ENCODE measurements around the gene SAPCD2. TPM values are rescaled to one million over a fixed set of nuclear protein-coding genes. Genes with fewer than 3 reads are reported as not detected.

The SAPCD2 gene
- total RNA-seq, 2 experiments from 2014 or later: 0.17 to 0.19 TPM

DNA sequence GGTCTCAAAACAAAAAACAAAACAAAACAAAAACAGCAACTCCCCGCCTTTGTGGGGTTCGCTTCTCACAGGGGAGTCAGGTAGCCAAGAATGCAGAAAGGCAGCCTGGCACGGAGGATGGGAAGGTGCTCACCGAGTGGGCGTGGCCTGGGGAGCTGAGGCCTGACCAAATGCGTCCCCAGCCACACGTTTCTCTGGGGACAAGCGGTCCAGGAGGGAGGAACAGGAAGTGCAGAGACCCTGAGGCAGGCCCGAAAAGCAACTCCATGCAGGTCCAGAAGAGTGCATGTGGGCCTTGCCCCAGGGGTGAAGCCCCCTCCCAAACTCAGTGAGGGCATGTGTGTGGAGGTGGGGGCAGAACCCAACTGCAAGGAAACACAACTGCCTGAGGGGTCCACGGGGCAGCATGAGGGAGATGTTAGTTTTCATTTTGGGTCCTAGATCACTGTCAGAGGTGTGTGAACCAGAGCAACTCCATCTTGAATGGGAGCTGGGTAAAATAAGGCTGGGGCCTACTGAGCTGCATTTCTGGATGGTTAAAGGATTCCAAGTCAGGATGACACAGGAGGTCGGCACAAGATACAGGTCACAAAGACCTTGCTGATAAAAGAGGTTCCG, 4.4 kb upstream of the SAPCD2 start:
- no peaks in the 10 kb centered on the region for H3K27me3 Mint-ChIP-seq
- no peaks in the 10 kb centered on the region for H3K9me3 Mint-ChIP-seq
- intact Hi-C loops (cut with DNase I, micrococcal nuclease): no loop called here
- Histone ChIP-seq H3K4me1 (ENCODE audit: insufficient read depth, low read length) (peaks cover 29% of the 10 kb centered on the region), H3K27ac (ENCODE audit: low read depth in 1 of 2, low read length in 2 of 2) (no peak overlapping the region), H3K4me3 (ENCODE audit: low read length) (no peak overlapping the region), H3K9me3 (ENCODE audit: control insufficient read depth in 1 of 2, insufficient read depth in 1 of 2, low read length in 2 of 2) (no peaks in the 10 kb centered on the region), H3K36me3 (ENCODE audit: insufficient read depth, low read length) (peaks cover 5% of the 10 kb centered on the region), H3K27me3 (ENCODE audit: control insufficient read depth in 1 of 2, insufficient read depth in 2 of 2, low read length in 2 of 2) (no peaks in the 10 kb centered on the region)
- peaks cover 1% of the 10 kb centered on the region for H3K36me3 Mint-ChIP-seq (ENCODE audit: low read depth)
- ATAC-seq (ENCODE audit: poor library complexity) (no peak), DNase-seq (no peak)
- no peak for TF ChIP-seq CTCF (IDR thresholded peaks at IDR 0.05)
- peak overlapping the region; percentile 20 for H3K4me3 Mint-ChIP-seq
- no peak overlapping the region for H3K27ac Mint-ChIP-seq
- H3K4me1 Mint-ChIP-seq (ENCODE audit: low read depth): peaks cover 12% of the 10 kb centered on the region
- ChIA-PET CTCF (no interaction called here), POLR2A (no interaction called here)

DNA sequence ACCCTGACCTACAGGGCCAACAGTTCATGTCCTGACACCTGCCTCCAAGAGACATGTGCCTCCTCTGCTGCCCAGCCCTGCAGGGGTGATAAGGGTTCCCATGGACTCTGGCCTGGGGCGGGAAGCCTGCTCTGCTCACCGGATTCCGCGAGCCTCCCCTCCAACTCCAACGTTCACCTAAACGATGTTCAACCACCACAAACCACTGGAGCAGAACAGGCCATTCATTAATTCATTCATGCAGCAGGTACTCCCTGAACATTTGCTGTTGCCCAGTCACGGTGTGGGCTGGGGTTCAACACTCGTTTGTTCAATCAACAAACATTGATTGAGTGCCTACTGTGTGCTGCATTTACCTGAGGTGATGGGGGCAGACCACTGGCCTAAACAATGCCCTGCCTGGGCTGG, 3.6 kb upstream of the SAPCD2 start:
- H3K4me3 Mint-ChIP-seq: peak overlapping the region; percentile 16
- H3K27me3 ChIP-seq (ENCODE audit: control insufficient read depth in 1 of 2, insufficient read depth in 2 of 2, low read length in 2 of 2): peaks cover 0 to 6% of the 10 kb centered on the region in 2 experiments
- H3K36me3 ChIP-seq (ENCODE audit: insufficient read depth, low read length): no peaks in the 10 kb centered on the region
- H3K4me1 ChIP-seq (ENCODE audit: insufficient read depth, low read length): peaks cover 36% of the 10 kb centered on the region
- H3K36me3 Mint-ChIP-seq (ENCODE audit: low read depth): no peaks in the 10 kb centered on the region
- H3K4me1 Mint-ChIP-seq (ENCODE audit: low read depth): peaks cover 11% of the 10 kb centered on the region
- no peak overlapping the region for H3K4me3 ChIP-seq (ENCODE audit: low read length)
- ChIA-PET CTCF (no interaction called here), POLR2A (no interaction called here)
- ATAC-seq (ENCODE audit: poor library complexity): no peak
- H3K27me3 Mint-ChIP-seq: no peaks in the 10 kb centered on the region
- H3K9me3 Mint-ChIP-seq: no peaks in the 10 kb centered on the region
- no peak for TF ChIP-seq CTCF (IDR thresholded peaks at IDR 0.05)
- H3K27ac ChIP-seq (ENCODE audit: low read depth in 1 of 2, low read length in 2 of 2): no peak overlapping the region
- intact Hi-C loops (cut with DNase I, micrococcal nuclease): no loop called here
- no peak overlapping the region for H3K27ac Mint-ChIP-seq
- H3K9me3 ChIP-seq (ENCODE audit: control insufficient read depth in 1 of 2, insufficient read depth in 1 of 2, low read length in 2 of 2): no peaks in the 10 kb centered on the region
- DNase-seq: no peak

DNA sequence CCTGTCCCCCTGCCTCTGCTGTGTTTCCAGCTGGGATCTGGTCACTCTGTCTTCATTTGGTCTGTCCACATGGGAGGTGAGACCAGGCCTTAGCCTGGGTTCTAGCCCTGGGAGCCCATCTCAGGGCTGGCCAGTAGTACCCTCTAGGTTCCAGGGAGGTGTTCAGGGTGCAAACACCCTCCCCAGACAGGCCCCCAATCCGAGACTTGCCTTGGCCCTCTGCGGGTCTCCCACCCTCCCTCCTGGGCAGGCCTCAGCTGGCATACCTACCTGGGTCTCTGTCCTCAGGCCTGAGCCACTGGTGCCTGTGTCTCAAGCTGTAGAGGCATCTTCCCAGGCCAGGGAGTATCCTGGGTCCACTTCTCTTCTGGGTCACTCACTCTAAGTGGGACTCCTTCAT, 925 bp upstream of the SAPCD2 start:
- Histone ChIP-seq H3K4me3 (ENCODE audit: low read length) (no peak overlapping the region), H3K27ac (ENCODE audit: low read depth in 1 of 2, low read length in 2 of 2) (no peak overlapping the region), H3K27me3 (ENCODE audit: control insufficient read depth in 1 of 2, insufficient read depth in 2 of 2, low read length in 2 of 2) (peaks cover 0 to 8% of the 10 kb centered on the region in 2 experiments), H3K9me3 (ENCODE audit: control insufficient read depth in 1 of 2, insufficient read depth in 1 of 2, low read length in 2 of 2) (no peaks in the 10 kb centered on the region), H3K36me3 (ENCODE audit: insufficient read depth, low read length) (no peaks in the 10 kb centered on the region), H3K4me1 (ENCODE audit: insufficient read depth, low read length) (peaks cover 28% of the 10 kb centered on the region)
- no peaks in the 10 kb centered on the region for H3K9me3 Mint-ChIP-seq
- intact Hi-C loops (cut with DNase I, micrococcal nuclease): loop anchor here (1.0 to 2.0 kb wide), 2 partner anchors 14 to 16 kb away; partner anchors contain the start of gene MAN1B1 (in 1 of the 2)
- H3K27me3 Mint-ChIP-seq: peaks cover 4% of the 10 kb centered on the region
- peaks cover 16% of the 10 kb centered on the region for H3K4me1 Mint-ChIP-seq (ENCODE audit: low read depth)
- TF ChIP-seq CTCF (IDR thresholded peaks at IDR 0.05): no peak
- peak overlapping the region; percentile 82 for H3K4me3 Mint-ChIP-seq
- no peak for ATAC-seq (ENCODE audit: poor library complexity)
- no peaks in the 10 kb centered on the region for H3K36me3 Mint-ChIP-seq (ENCODE audit: low read depth)
- DNase-seq: no peak
- ChIA-PET CTCF (interaction anchor here (1.1 to 2.8 kb wide), 3 partner anchors 15 to 36 kb away, joined by 4 to 15 read pairs (median 4); partner anchors contain the start of genes MAN1B1 and NPDC1), POLR2A (interaction anchor here (0.8 to 5.2 kb wide), 5 partner anchors 15 to 271 kb away, joined by 3 to 62 read pairs (median 4); partner anchors contain the start of gene MAN1B1)
- H3K27ac Mint-ChIP-seq: peak overlapping the region; percentile 24

All from CD4-positive, alpha-beta T cell (primary cell).